GM12878 (cell line): Measurements from ENCODE around the gene ACTRT3. TPM values are rescaled to one million over a fixed set of nuclear protein-coding genes. Genes with fewer than 3 reads are reported as not detected.
A peak's percentile ranks its signal among the peaks of the same experiment; 100 is the strongest.

Source experiments
- CREM ChIP-seq: IDR thresholded peaks from 2 replicates; pipeline ENCODE4 v1.6.1; 2014; ENCODE audit warnings: antibody characterized with exemption, low read depth
- CTCF ChIP-seq, 3 experiments: IDR thresholded peaks in 2 of 3; conservative IDR thresholded peaks in 1 of 3; 2 replicates each; pipeline ENCODE4 v1.5.1; 2011; ENCODE audit warnings: low read depth in 3 of 3, low read length in 3 of 3, mild to moderate bottlenecking in 3 of 3, control low read depth in 2 of 3, moderate library complexity in 2 of 3, inconsistent platforms in 1 of 3, mixed read lengths in 1 of 3; ENCODE audit not compliant: control insufficient read depth in 2 of 3, insufficient read depth in 1 of 3; ENCODE audit errors: extremely low read depth in 1 of 3
- EP300 ChIP-seq, 2 experiments: fragments of 150-350 bp in 1 of 2; IDR thresholded peaks; 2 replicates each; pipeline ENCODE4 v1.6.1; 2011 to 2012; ENCODE audit warnings: low read depth in 2 of 2, low read length in 2 of 2, borderline replicate concordance in 1 of 2, improper control_type of control experiment in 1 of 2, inconsistent platforms in 1 of 2; ENCODE audit not compliant: control insufficient read depth in 1 of 2
- GABPA ChIP-seq: IDR thresholded peaks from 2 replicates; pipeline ENCODE4 v1.6.1; 2014; ENCODE audit warnings: antibody characterized with exemption, low read depth, mild to moderate bottlenecking, inconsistent platforms
- MEF2A ChIP-seq: IDR thresholded peaks from 2 replicates; pipeline ENCODE4 v1.6.1; 2011; ENCODE audit warnings: low read depth, mild to moderate bottlenecking, low read length, moderate library complexity; ENCODE audit not compliant: insufficient read depth
- MLLT1 ChIP-seq: fragments of 450-650 bp; IDR thresholded peaks from 2 replicates; pipeline ENCODE4 v1.6.1; 2016; ENCODE audit warnings: mild to moderate bottlenecking
- NFYA ChIP-seq: IDR thresholded peaks from 2 replicates; pipeline ENCODE4 v1.6.1; 2011; ENCODE audit warnings: low read depth, mild to moderate bottlenecking, low read length, improper control_type of control experiment, borderline replicate concordance
- POLR2A ChIP-seq: IDR thresholded peaks from 2 replicates; pipeline ENCODE4 v1.6.1; 2011; ENCODE audit warnings: low read depth, mild to moderate bottlenecking, low read length
- POU2F2 ChIP-seq: IDR thresholded peaks from 3 replicates; pipeline ENCODE4 v1.6.1; 2011; ENCODE audit warnings: low read depth, mild to moderate bottlenecking, low read length, borderline replicate concordance
- SMAD5 ChIP-seq: IDR thresholded peaks from 2 replicates; pipeline ENCODE4 v1.6.1; 2016; ENCODE audit warnings: antibody characterized with exemption, low read depth
- SP1 ChIP-seq: IDR thresholded peaks from one replicate; pipeline ENCODE4 v1.6.1; 2011; ENCODE audit warnings: low read depth, low read length
- ZBTB40 ChIP-seq: fragments of 450-650 bp; IDR thresholded peaks from 2 replicates; pipeline ENCODE4 v1.6.1; 2016; ENCODE audit warnings: mild to moderate bottlenecking, moderate library complexity, borderline replicate concordance
- ZNF207 ChIP-seq: fragments of 450-650 bp; IDR thresholded peaks from 2 replicates; pipeline ENCODE4 v1.6.1; 2014; ENCODE audit warnings: antibody characterized with exemption, mild to moderate bottlenecking, borderline replicate concordance
- ZNF274 ChIP-seq: IDR thresholded peaks from one replicate; pipeline ENCODE4 v1.8.0; 2011; ENCODE audit not compliant: insufficient read length, insufficient read depth
- ZNF592 ChIP-seq: fragments of 450-650 bp; IDR thresholded peaks from 2 replicates; pipeline ENCODE4 v1.6.1; 2017; ENCODE audit warnings: mild to moderate bottlenecking, moderate library complexity
- ZNF622 ChIP-seq: fragments of 450-650 bp; IDR thresholded peaks from 2 replicates; pipeline ENCODE4 v1.6.1; 2017; ENCODE audit warnings: mild to moderate bottlenecking, inconsistent platforms
- polyA plus RNA-seq, 11 experiments: library from polyadenylated mRNA; depleted of rRNA in 4 of 11; unstranded in 6 of 11; stranded (reverse) in 5 of 11; fragments of >200 nt; fragmentation: Nextera tagmentation in 4 of 11; fragmentation: Illumina TruSeq in 1 of 11; extraction: Ambion mirVana in 4 of 11; extraction: Trizol in 1 of 11; gene quantifications; 1 replicate in 1 of 11; 2 replicates in 10 of 11; pipeline versions ENCODE4 v1.2.1 to v1.2.3, GENCODE V29; 2011 to 2016; ENCODE audit warnings: inconsistent platforms in 2 of 11, missing spikeins in 2 of 11, low read depth in 1 of 11
- total RNA-seq, 4 experiments: library from RNA; depleted of rRNA in 3 of 4; stranded (reverse); fragments of >200 nt in 3 of 4; fragmentation: Illumina TruSeq in 1 of 4; extraction: Trizol in 1 of 4; gene quantifications; 2 replicates each; pipeline versions ENCODE4 v1.2.1 to v1.2.3, GENCODE V29; 2013 to 2021

Gene ACTRT3
- total and polyA plus RNA-seq, 10 of the 15 experiments (the other 5 are each of a cell fraction or from before 2014, with no cell fraction given), result 0.02 to 0.58 (median 0.11) TPM; not detected in 1

GRCh38 chr3:169771497-169772304 is 2.3 kb upstream of the ACTRT3 start (continued):
- TF ChIP-seq MLLT1, result no peak
- no peak for TF ChIP-seq NFYA
- peak; percentile 70; the same call in 1 of the 2 replicates for TF ChIP-seq GABPA
- peak in 1 of 2 experiments; percentile 84; a peak in 2 of 4 replicates for TF ChIP-seq EP300 (IDR thresholded peaks at IDR 0.05; ENCODE audit: borderline replicate concordance in 1 of 2, control insufficient read depth in 1 of 2, low read depth in 2 of 2, low read length in 2 of 2)
- TF ChIP-seq CREM, result no peak
- no peak for TF ChIP-seq ZNF592
- TF ChIP-seq SMAD5, result no peak
- no peak for TF ChIP-seq POU2F2
- no peak for TF ChIP-seq MEF2A
- no peak for TF ChIP-seq ZNF274
- no peak for TF ChIP-seq POLR2A
- peak; percentile 84 for TF ChIP-seq ZBTB40
- no peak for TF ChIP-seq SP1
- no peak for TF ChIP-seq ZNF207
- TF ChIP-seq ZNF622, result no peak
- no peak for TF ChIP-seq CTCF (IDR thresholded peaks at IDR 0.05 in 2 of 3, conservative IDR thresholded peaks at IDR 0.05 in 1 of 3; ENCODE audit: control insufficient read depth in 2 of 3, extremely low read depth in 1 of 3, insufficient read depth in 1 of 3, low read depth in 3 of 3, low read length in 3 of 3)
